GM18861 (cell line): ENCODE results near the gene MNX1.
A peak's percentile ranks its signal among the peaks of the same experiment; 100 is the strongest.

Source experiments
- ATAC-seq: cut with Tn5 transposase; IDR thresholded peaks from one replicate; pipeline ENCODE4 v1.9.1; 2021; ENCODE audit not compliant: unreplicated experiment

MNX1 gene

GRCh38 chr7:157016352-157017041 lies 6.0 kb upstream of the MNX1 start:
- ATAC-seq, result peak; percentile 60

DNA sequence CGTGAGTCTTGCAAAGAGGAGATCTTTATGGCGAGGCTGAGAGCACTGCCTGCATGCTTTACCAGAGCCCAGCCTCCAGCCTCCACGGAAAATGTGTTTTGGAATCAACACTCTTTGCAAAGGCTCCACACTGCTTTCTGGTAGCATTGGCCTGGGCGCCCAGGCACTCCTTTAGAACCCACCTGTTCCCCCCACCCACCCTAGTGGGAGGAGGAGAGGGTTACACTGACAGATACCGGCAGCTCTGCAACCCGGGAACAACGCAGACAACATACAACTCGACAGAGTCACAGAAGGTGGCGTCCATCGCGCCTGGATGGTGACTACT lies 5.5 kb upstream of the MNX1 start:
- no peak for ATAC-seq

DNA sequence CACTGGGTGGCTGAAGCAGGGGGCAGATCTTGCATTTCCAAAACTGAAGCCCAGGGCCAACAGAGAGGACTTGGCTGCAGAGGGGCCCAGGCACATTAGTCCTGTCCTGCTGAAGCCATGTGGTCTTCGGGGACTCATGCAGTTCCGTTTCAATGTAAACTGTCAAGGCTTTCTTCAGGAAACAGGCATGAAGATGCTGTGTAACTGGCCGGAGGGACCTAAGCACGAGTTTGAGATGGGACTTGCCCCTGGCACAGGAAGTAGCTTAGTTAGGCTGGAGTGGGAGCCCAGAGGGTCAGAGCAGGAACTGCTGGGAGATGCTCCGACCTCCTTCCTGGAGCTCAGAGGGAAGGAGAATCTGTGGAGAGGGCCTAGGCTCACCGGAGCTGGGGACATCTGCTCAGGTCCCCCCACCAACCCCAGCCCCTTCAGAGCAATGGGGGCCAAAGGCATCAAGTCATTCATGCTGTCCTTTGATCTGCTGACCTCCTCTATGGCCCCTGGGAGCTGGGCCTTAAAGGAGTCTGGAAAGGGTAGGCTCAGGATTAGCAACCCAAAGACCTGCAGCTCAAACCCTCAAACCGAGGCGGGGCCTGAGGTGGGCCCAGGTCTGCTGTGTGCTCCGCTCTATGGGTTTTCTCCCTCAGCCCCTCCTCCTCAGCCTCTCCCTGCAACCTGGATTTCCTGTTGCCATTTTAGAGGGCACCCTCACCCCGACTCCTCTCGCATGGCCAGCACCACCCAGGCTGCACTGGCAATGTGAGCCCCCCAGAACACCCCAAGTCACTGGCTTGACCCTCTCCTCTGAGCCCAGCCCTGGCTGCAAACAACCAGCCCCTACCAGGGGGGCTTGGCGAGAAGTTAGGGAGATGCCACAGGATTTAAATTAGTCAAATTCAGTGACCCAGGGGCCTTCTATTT lies 4.4 kb upstream of the MNX1 start:
- no peak for ATAC-seq

- ATAC-seq, result no peak
Measured at GRCh38 chr7:157013602-157014549, 3.4 kb upstream of the MNX1 start.

DNA sequence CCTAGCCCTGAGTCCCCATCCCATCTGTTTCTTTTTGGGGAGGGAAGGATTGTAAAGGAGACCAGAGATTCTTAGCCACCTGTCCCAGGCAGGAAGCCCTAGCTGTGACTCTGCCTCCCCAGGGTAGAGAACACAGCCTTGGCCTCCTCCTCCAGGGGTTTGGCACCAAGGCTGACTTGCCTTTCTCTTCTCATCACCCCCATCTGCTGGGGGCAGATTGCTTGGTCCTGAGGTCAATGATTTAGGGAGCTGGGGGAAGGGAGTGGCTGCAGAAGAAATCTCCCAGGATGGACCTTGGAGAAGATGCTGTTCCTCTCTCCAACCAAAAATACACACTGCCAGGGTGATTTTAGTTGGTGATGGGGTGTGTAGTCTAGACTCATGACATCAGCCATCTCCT lies 2.6 kb upstream of the MNX1 start:
- no peak for ATAC-seq

GRCh38 chr7:157012113-157012547 lies 1.7 kb upstream of the MNX1 start:
- no peak for ATAC-seq

DNA sequence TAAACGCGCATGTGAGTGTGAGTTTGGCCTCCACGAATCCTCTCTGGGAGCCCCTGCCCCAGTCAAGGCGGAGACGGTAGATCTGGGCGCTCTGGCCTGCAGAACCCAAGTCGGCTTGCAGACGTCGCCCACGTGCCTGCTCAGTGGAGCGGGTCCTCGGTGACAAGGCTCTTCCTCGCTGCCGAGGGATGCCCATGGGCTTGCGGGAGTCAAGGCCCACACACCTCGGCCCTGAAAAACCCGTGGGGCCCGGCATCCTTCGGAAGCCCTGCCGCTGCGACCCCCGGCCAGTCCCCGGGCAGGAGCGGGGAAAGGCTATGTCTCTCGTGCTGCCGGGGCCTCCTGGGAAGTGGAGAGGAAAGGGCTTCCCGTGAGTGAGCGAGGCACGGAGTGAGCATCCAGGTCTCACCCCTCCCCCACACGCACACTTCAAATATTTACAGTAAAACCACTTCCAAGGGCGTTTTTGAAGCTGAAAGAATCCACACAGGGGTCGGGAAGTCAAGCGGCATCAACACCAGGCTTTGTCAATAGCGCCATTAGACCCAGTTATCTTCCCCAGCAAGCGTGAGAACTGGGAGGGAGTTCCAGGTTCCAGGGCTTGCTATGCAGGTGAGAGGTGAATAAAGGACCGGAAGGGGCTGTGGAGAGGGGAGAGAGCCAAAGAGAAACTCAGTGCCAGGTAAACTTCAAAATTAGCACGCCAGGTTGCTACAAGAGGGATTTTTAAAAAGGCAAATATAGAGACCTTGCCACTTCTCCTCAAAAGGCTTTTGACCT lies 1.1 kb upstream of the MNX1 start:
- no peak for ATAC-seq

DNA sequence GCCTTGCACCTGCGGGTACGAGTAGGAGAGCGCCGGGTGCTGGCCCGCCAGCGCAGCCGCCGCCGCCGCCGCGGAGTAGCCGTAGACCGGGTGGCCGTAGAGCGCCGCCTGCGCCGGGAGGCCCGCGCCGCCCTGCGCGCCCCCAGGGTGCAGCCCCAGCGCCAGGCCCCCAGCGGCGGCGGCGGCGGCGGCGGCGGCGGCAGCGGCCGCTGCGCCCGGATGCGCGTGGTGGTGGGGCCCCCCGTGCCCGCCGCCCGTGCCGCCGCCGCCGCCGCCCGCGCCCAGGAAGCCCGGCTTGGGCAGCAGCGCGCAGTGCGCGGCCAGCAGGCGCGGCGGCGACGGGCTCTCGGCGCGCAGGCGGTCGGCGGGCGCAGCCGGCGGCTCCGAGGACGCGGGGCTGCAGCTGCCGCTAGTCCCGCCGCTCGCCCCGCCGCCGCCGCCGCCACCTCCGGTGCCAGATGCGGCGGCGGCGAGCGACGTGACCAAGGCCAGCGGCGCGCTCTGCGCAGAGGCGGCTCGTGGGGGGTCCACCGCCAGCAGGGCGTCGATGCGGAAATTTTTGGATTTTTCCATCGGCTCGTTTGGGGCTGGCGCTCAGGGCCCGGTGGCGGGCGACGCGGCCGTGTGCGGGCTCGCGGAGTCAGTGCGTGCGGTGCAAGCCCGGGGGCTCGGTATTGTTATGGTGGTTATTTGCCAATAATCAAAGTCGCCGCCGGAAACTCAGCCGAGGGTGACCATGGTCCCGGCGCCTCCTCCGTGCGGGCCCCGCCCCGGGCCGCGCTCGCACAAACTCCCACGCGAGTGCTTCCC lies 480 bp downstream of the MNX1 start:
- peak; percentile 28 for ATAC-seq

- no peak for ATAC-seq
Measured at GRCh38 chr7:157009170-157009777, 1.2 kb downstream of the MNX1 start.

GRCh38 chr7:157008206-157009169 lies 2.0 kb downstream of the MNX1 start:
- no peak for ATAC-seq

GRCh38 chr7:157007470-157008066 lies 2.9 kb downstream of the MNX1 start:
- ATAC-seq, result no peak

DNA sequence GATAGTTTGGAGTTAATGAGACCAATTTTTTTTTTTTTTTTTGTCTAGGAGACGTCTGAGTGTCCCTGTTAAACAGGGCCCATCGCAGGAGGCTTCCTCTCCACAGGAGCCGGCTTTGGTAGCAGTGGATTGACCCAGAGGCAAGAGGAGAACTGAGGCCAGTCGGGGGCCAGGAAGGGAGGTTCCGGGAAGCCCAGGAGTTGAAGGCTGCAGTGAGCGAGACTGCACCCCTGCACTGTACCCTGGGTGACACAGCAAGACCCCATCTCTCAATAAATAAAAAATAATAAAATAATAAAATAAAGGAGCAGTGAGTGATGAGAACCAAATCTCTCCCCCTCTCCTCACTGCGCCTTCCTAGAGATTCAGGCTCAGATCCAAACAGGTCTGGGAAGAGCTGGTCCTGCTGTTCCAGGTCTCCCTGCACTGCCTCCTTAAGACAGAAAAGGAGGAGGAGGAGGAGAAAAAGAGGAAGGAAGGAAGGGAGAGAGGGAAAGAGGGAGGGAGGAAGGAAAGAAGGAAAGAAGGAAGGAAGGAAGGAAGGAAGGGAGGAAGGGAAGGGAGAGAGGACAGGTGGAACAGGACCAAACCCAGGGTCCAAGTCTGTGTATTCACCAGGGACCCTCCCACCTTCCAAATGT lies 3.5 kb downstream of the MNX1 start:
- no peak for ATAC-seq

DNA sequence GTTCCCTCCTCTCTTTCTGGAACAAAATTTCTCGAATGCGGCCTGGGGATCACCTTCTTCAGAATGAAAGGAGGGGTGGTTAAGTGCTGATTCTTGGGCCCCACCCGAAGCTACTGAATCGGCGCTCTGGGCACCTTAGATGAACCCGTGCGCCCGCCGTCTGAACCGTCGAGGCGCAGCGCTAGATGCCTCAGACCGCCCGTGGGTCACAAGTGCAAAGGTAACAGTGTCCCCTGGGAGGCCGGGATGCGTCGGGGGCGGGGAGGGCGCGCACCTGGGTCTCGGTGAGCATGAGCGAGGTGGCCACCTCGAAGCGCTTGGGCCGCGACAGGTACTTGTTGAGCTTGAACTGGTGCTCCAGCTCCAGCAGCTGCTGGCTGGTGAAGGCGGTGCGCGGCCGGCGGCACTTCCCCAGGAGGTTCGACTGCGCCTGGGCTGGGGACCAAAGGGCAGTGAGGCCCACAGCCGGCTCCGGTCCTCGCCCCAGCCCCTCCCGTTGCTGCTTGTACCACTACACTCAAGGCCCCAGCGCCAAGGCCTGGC lies 4.2 kb downstream of the MNX1 start:
- ATAC-seq, result no peak

GRCh38 chr7:157005456-157006204 lies 4.8 kb downstream of the MNX1 start:
- no peak for ATAC-seq

DNA sequence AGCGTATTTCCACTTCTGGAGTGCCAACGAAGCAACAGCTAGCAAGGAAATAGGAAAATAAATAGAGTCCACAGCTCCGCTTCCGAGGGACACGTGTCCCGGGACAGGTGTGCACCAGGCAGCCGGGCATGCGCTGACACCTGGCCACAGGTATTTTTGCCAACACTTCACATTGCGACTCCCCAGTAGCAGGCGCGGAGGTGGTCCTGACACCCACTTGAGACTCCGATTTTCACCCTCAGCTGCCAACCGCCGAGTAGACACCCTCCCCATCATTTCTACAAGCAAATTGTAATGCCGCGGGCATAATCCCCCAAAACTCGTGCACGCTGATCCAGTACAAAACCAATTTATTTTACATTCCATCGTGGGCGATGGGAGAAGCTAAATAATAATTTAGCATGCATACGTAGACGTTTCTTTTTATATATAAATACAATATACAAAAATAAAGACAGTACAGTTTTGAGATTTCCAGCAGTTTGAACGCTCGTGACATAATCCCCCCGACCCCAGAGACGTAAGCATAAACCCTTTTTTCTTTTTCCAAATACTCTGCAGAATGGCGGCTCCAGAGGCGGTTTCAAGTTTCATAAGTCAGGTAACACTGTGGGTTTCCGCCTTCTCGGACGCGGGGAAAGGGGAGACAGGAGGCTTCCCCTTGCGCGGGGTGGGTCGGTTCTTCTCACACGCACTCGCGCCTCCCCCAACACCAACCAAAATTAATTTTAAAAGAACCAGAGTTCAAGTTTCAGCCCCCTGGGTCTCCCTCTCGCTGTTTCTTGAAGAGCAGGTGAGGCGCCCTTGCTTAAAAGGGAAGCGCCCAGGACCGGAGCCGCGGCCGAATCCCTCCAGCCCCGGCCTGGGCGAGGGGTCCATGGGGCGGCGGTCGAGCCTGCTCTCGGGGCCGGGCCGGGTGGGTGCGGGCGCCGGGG lies 5.7 kb downstream of the MNX1 start:
- ATAC-seq, result no peak
